ENCODE measurements around the gene NMUR2. TPM values are rescaled to one million over a fixed set of nuclear protein-coding genes. Genes with fewer than 3 reads are reported as not detected.

Gene NMUR2
- total RNA-seq, 1 donor, result not detected

- H3K4me3 ChIP-seq (ENCODE audit: low read depth, low read length), result no peak overlapping the region
- TF ChIP-seq CTCF (IDR thresholded peaks at IDR 0.05; ENCODE audit: insufficient read depth, low read depth, low read length), result no peak
- DNase-seq (ENCODE audit: low read depth), result no peak
Observed at GRCh38 chr5:152397581-152397980, 7.5 kb downstream of the NMUR2 start.

GRCh38 chr5:152393441-152393840 lies 11.6 kb downstream of the NMUR2 start:
- DNase-seq (ENCODE audit: low read depth), result no peak
- no peak overlapping the region for H3K4me3 ChIP-seq (ENCODE audit: low read depth, low read length)
- TF ChIP-seq CTCF (IDR thresholded peaks at IDR 0.05; ENCODE audit: insufficient read depth, low read depth, low read length), result no peak

GRCh38 chr5:152389208-152389849 lies 15.8 kb downstream of the NMUR2 start:
- no peak for TF ChIP-seq CTCF (IDR thresholded peaks at IDR 0.05; ENCODE audit: insufficient read depth, low read depth, low read length)
- DNase-seq (ENCODE audit: low read depth), result no peak
- H3K4me3 ChIP-seq (ENCODE audit: low read depth, low read length), result no peak overlapping the region

GRCh38 chr5:152388610-152389009 lies 16.5 kb downstream of the NMUR2 start:
- DNase-seq (ENCODE audit: low read depth), result no peak
- TF ChIP-seq CTCF (IDR thresholded peaks at IDR 0.05; ENCODE audit: insufficient read depth, low read depth, low read length), result no peak
- H3K4me3 ChIP-seq (ENCODE audit: low read depth, low read length), result no peak overlapping the region

GRCh38 chr5:152380415-152381123 lies 24.5 kb downstream of the NMUR2 start:
- DNase-seq (ENCODE audit: low read depth), result no peak
- no peak for TF ChIP-seq CTCF (IDR thresholded peaks at IDR 0.05; ENCODE audit: insufficient read depth, low read depth, low read length)
- H3K4me3 ChIP-seq (ENCODE audit: low read depth, low read length), result no peak overlapping the region

- H3K4me3 ChIP-seq (ENCODE audit: low read depth, low read length), result no peak overlapping the region
- TF ChIP-seq CTCF (IDR thresholded peaks at IDR 0.05; ENCODE audit: insufficient read depth, low read depth, low read length), result no peak
- DNase-seq (ENCODE audit: low read depth), result no peak
Observed at GRCh38 chr5:152379331-152379730, 25.7 kb downstream of the NMUR2 start.
